ENCODE results near the gene TRO.

The TRO gene

GRCh38 chrX:54977387-54977786 is 56.8 kb downstream of the TRO start:
- no peak for DNase-seq

DNA sequence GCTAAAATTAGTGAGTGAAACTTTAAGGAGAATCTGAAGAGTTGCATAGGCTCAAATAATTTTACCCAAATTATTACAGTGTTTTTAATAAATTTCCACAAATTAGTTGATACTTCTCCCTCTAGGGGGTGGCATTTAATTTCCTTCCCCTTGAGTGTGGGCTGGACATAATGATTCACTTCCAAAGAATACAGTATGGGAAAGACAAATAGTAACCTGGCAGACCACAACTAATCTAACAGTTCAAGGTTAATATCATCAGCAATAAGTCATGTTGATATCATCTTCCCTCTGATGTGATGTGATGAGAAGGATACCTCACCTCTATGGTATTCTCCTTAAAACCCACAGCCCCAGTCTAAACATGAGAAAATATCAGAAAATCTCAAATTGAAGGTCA is 57.8 kb downstream of the TRO start:
- no peak for DNase-seq

- no peak for DNase-seq
Measured at GRCh38 chrX:54979432-54979831, 58.8 kb downstream of the TRO start.

GRCh38 chrX:54980334-54980733 is 59.7 kb downstream of the TRO start:
- DNase-seq: no peak

Measured in CD4-positive, alpha-beta T cell treated with Interleukin-15 for 1 hour (primary cell).